ENCODE data around the gene SBNO2. TPM values are rescaled to one million over a fixed set of nuclear protein-coding genes. Genes with fewer than 3 reads are reported as not detected.

Gene SBNO2
- total and polyA plus RNA-seq, 9 of the 15 experiments (the other 6 are each of a cell fraction or from before 2014, with no cell fraction given), result 0.01 to 46.2 (median 6.7) TPM

- TF ChIP-seq ZBTB7A (IDR thresholded peaks at IDR 0.05; ENCODE audit: borderline replicate concordance, control insufficient read depth, low read depth, low read length) (peak; percentile 95), CREB3L1 (IDR thresholded peaks at IDR 0.05; ENCODE audit: borderline replicate concordance, low read depth) (no peak), MCM5 (IDR thresholded peaks at IDR 0.05; ENCODE audit: low read depth) (no peak), ZNF324 (CRISPR knock-in tag; IDR thresholded peaks at IDR 0.05) (no peak), ARID4B (CRISPR knock-in tag; IDR thresholded peaks at IDR 0.05) (peak; percentile 56; the same call in 1 of the 2 replicates), MAFF (IDR thresholded peaks at IDR 0.05; ENCODE audit: low read length) (no peak), ZNF407 (IDR thresholded peaks at IDR 0.05; ENCODE audit: low read depth) (no peak), RAD21 (CRISPR knock-in tag; conservative IDR thresholded peaks at IDR 0.05 in 1 of 2, IDR thresholded peaks at IDR 0.05 in 1 of 2) (no peak), USF2 (CRISPR knock-in tag; IDR thresholded peaks at IDR 0.05) (peak; percentile 84)
Measured at GRCh38 chr19:1066748-1067340, 107.2 kb downstream of the SBNO2 start, which contains the start of gene ARHGAP45 (continued).
